CD14-positive monocyte (primary cell): ENCODE measurements around the gene JPT1. TPM values are rescaled to one million over a fixed set of nuclear protein-coding genes. Genes with fewer than 3 reads are reported as not detected.

ENCODE experiments used
- DNase-seq, 3 donors: peaks; one replicate each; pipeline ENCODE4 v3.0.0-alpha.2; 2011 to 2022
- H2AFZ ChIP-seq: 2 replicates; pipeline ENCODE4 v1.6.0; 2012; ENCODE audit warnings: mild to moderate bottlenecking, low read depth, low read length, inconsistent platforms; ENCODE audit not compliant: insufficient read depth, poor library complexity, severe bottlenecking
- H3K27ac ChIP-seq, 2 donors: 1 replicate in 1 of 2; 2 replicates in 1 of 2; pipeline ENCODE4 v1.5.1; 2012 to 2013; ENCODE audit warnings: low read length in 2 of 2, control low read depth in 1 of 2, inconsistent platforms in 1 of 2, low read depth in 1 of 2, mild to moderate bottlenecking in 1 of 2
- H3K27me3 ChIP-seq, 2 donors: one replicate each; pipeline versions ENCODE4 v1.6.0 to v1.6.1; 2011 to 2013; ENCODE audit warnings: low read length in 2 of 2; ENCODE audit not compliant: control insufficient read depth in 2 of 2, insufficient read depth in 2 of 2
- H3K36me3 ChIP-seq, 2 donors: replicated peaks in 1 of 2; 1 replicate in 1 of 2; 2 replicates in 1 of 2; pipeline versions ENCODE4 v1.5.1 to v1.6.1; 2012 to 2013; ENCODE audit warnings: low read length in 2 of 2, control low read depth in 1 of 2, inconsistent platforms in 1 of 2, mild to moderate bottlenecking in 1 of 2; ENCODE audit not compliant: insufficient read depth in 2 of 2, control insufficient read depth in 1 of 2
- H3K4me1 ChIP-seq, 2 donors: 1 replicate in 1 of 2; 2 replicates in 1 of 2; pipeline versions ENCODE4 v1.5.1 to v1.6.1; 2012 to 2013; ENCODE audit warnings: low read length in 2 of 2, control low read depth in 1 of 2, inconsistent platforms in 1 of 2, mild to moderate bottlenecking in 1 of 2, moderate library complexity in 1 of 2; ENCODE audit not compliant: insufficient read depth in 2 of 2, control insufficient read depth in 1 of 2
- H3K4me2 ChIP-seq: replicated peaks from 2 replicates; pipeline ENCODE3; 2012; ENCODE audit warnings: low read length, moderate library complexity, mild to moderate bottlenecking; ENCODE audit not compliant: poor library complexity, severe bottlenecking; ENCODE audit errors: extremely low read depth
- H3K4me3 ChIP-seq, 3 experiments: fragments of 200-600 bp in 1 of 3; sonication (generic) in 1 of 3; replicated peaks in 1 of 3; 1 replicate in 2 of 3; 2 replicates in 1 of 3; pipeline ENCODE4 v1.5.1; 2011 to 2013; ENCODE audit warnings: low read length in 3 of 3, mild to moderate bottlenecking in 3 of 3, control low read depth in 2 of 3, low read depth in 2 of 3, inconsistent platforms in 1 of 3, moderate library complexity in 1 of 3
- H3K79me2 ChIP-seq: 2 replicates; pipeline ENCODE4 v1.6.0; 2012; ENCODE audit warnings: mild to moderate bottlenecking, control low read depth, inconsistent platforms, low read length, moderate library complexity; ENCODE audit not compliant: insufficient read depth
- H3K9ac ChIP-seq: 2 replicates; pipeline ENCODE4 v1.6.0; 2017; ENCODE audit warnings: low read length, mild to moderate bottlenecking; ENCODE audit not compliant: insufficient read depth, poor library complexity, severe bottlenecking
- H3K9me3 ChIP-seq, 2 donors: replicated peaks in 1 of 2; 1 replicate in 1 of 2; 2 replicates in 1 of 2; pipeline versions ENCODE4 v1.5.1 to v1.6.1; 2012 to 2013; ENCODE audit warnings: low read length in 2 of 2, control low read depth in 1 of 2; ENCODE audit not compliant: control insufficient read depth in 1 of 2, insufficient read depth in 1 of 2
- H4K20me1 ChIP-seq: 2 replicates; pipeline ENCODE4 v1.6.0; 2012; ENCODE audit warnings: mild to moderate bottlenecking, low read length, control low read depth, moderate library complexity; ENCODE audit not compliant: insufficient read depth
- H3K27ac Mint-ChIP-seq, 7 donors: one replicate each; pipeline ENCODE4 v1.8.0; 2020; ENCODE audit warnings: mild to moderate bottlenecking in 7 of 7, mixed read lengths in 7 of 7, moderate library complexity in 6 of 7, inconsistent platforms in 2 of 7
- H3K27me3 Mint-ChIP-seq, 3 donors: one replicate each; pipeline ENCODE4 v1.8.0; 2021 to 2022; ENCODE audit warnings: low read depth in 3 of 3, mild to moderate bottlenecking in 3 of 3, mixed read lengths in 3 of 3, moderate library complexity in 3 of 3, inconsistent platforms in 1 of 3
- H3K36me3 Mint-ChIP-seq, 2 donors: one replicate each; pipeline ENCODE4 v1.8.0; 2020; ENCODE audit warnings: mixed read lengths in 2 of 2, inconsistent platforms in 1 of 2, mild to moderate bottlenecking in 1 of 2
- H3K4me1 Mint-ChIP-seq: one replicate; pipeline ENCODE4 v1.8.0; 2020; ENCODE audit warnings: mild to moderate bottlenecking, mixed read lengths
- H3K4me3 Mint-ChIP-seq, 2 donors: one replicate each; pipeline ENCODE4 v1.8.0; 2020; ENCODE audit warnings: mild to moderate bottlenecking in 2 of 2, mixed read lengths in 2 of 2, moderate library complexity in 1 of 2
- H3K9me3 Mint-ChIP-seq, 7 donors: one replicate each; pipeline ENCODE4 v1.8.0; 2020 to 2022; ENCODE audit warnings: mixed read lengths in 7 of 7, mild to moderate bottlenecking in 6 of 7, moderate library complexity in 6 of 7, inconsistent platforms in 2 of 7
- WGBS: methylation state at CpG from one replicate; pipeline ENCODE4 v1.1.5; 2013; ENCODE audit warnings: missing lambda C conversion rate; ENCODE audit not compliant: insufficient coverage; 5-methylcytosine and 5-hydroxymethylcytosine counted together
- intact Hi-C, 2 donors: fragments of 100-400 bp; cut with micrococcal nuclease; formaldehyde crosslinking; loops; one replicate each; pipeline versions ENCODE4 v1.15.0 to v1.15.1; 2023
- polyA plus RNA-seq, 3 donors: library from polyadenylated mRNA; depleted of rRNA in 1 of 3; unstranded in 2 of 3; stranded (reverse) in 1 of 3; fragments of 300-500 nt in 2 of 3; fragments of >200 nt in 1 of 3; fragmentation: Illumina TruSeq in 2 of 3; gene quantifications; 1 replicate in 2 of 3; 2 replicates in 1 of 3; pipeline ENCODE4 v1.2.3, GENCODE V29; 2012 to 2021
- TF ChIP-seq, protein P1 (sequence below): fragments of 200-600 bp; IDR thresholded peaks from one replicate; pipeline ENCODE4 v1.8.0; 2022; ENCODE audit warnings: antibody characterized with exemption, mild to moderate bottlenecking

The JPT1 gene
- polyA plus RNA-seq, 3 donors, result 79.7 to 181 (median 156) TPM

DNA sequence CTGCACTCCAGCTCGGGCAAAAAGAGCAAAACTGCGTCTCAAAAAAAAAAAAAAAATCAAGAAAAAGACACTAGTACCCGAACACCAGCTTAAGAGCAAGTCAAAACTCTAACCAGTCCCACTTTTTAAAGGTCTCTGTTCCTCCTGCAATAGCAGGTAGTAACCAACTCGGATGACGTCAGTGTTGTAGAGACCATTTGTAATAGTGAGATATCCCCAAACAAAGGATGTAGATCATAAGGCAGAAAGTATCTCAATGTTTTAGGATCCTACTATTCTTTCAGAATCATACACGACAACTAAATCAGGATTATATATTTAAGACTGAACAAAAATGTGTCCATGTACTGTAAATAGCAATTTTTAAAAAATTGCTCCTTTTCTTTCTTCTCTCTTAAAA, 2.4 kb downstream of the JPT1 start:
- Mint-ChIP-seq H3K36me3 (peaks cover 11 to 18% of the 10 kb centered on the region in 2 donors), H3K27ac (peak overlapping the region in 1 of 7 donors; percentile 63), H3K9me3 (peaks cover 0 to 3% (median 0%) of the 10 kb centered on the region in 7 donors), H3K27me3 (peaks cover 0 to 2% (median 0%) of the 10 kb centered on the region in 3 donors), H3K4me3 (no peak overlapping the region), H3K4me1 (peaks cover 44% of the 10 kb centered on the region)
- intact Hi-C loops, result loop anchor here in 1 of 2 donors (5.0 kb wide), 1 partner anchor 40 kb away; no protein-coding TSS in a partner anchor
- H3K36me3 ChIP-seq, result peaks cover 0 to 3% of the 10 kb centered on the region in 2 donors
- H3K27ac ChIP-seq, result no peak overlapping the region
- H3K4me3 ChIP-seq, result no peak overlapping the region
- H2AFZ ChIP-seq, result no peak overlapping the region
- WGBS, result 100% methylated on average over 1 of the region's 6 CpGs
- DNase-seq, result no peak
- H3K4me1 ChIP-seq, result peaks cover 35 to 45% of the 10 kb centered on the region in 2 donors
- TF ChIP-seq, protein P1, sequence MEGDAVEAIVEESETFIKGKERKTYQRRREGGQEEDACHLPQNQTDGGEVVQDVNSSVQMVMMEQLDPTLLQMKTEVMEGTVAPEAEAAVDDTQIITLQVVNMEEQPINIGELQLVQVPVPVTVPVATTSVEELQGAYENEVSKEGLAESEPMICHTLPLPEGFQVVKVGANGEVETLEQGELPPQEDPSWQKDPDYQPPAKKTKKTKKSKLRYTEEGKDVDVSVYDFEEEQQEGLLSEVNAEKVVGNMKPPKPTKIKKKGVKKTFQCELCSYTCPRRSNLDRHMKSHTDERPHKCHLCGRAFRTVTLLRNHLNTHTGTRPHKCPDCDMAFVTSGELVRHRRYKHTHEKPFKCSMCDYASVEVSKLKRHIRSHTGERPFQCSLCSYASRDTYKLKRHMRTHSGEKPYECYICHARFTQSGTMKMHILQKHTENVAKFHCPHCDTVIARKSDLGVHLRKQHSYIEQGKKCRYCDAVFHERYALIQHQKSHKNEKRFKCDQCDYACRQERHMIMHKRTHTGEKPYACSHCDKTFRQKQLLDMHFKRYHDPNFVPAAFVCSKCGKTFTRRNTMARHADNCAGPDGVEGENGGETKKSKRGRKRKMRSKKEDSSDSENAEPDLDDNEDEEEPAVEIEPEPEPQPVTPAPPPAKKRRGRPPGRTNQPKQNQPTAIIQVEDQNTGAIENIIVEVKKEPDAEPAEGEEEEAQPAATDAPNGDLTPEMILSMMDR, result no peak
- no peak overlapping the region for H3K4me2 ChIP-seq
- no peak overlapping the region for H3K9ac ChIP-seq
- no peaks in the 10 kb centered on the region for H3K27me3 ChIP-seq
- H3K79me2 ChIP-seq, result peaks cover 70% of the 10 kb centered on the region
- H4K20me1 ChIP-seq, result peaks cover 19% of the 10 kb centered on the region
- no peaks in the 10 kb centered on the region for H3K9me3 ChIP-seq

- peak; percentile 27 to 55 (median 42) for DNase-seq
- peak overlapping the region; percentile 73 to 78 for H3K27ac ChIP-seq
- peak overlapping the region; percentile 40 for H3K4me2 ChIP-seq
- peaks cover 0 to 2% (median 0%) of the 10 kb centered on the region in 7 donors for H3K9me3 Mint-ChIP-seq
- intact Hi-C loops, result no loop called here
- peaks cover 70% of the 10 kb centered on the region for H3K79me2 ChIP-seq
- H3K9me3 ChIP-seq, result no peaks in the 10 kb centered on the region
- TF ChIP-seq, protein P1, result no peak
- peak overlapping the region; percentile 86 to 97 (median 94) for H3K27ac Mint-ChIP-seq
- peaks cover 42 to 58% of the 10 kb centered on the region in 2 donors for H3K36me3 Mint-ChIP-seq
- no peak overlapping the region for H2AFZ ChIP-seq
- peaks cover 46% of the 10 kb centered on the region for H3K4me1 Mint-ChIP-seq
- H3K4me3 Mint-ChIP-seq, result peak overlapping the region; percentile 43 to 81
- WGBS, result 100% methylated on average over 2 of the region's 6 CpGs
- peak overlapping the region; percentile 5 for H3K9ac ChIP-seq
- peaks cover 26 to 42% of the 10 kb centered on the region in 2 donors for H3K36me3 ChIP-seq
- H3K4me1 ChIP-seq, result peaks cover 38 to 44% of the 10 kb centered on the region in 2 donors
- H3K4me3 ChIP-seq, result peak overlapping the region in 1 of 3 experiments; percentile 37
- no peaks in the 10 kb centered on the region for H3K27me3 Mint-ChIP-seq
- peaks cover 10% of the 10 kb centered on the region for H4K20me1 ChIP-seq
- H3K27me3 ChIP-seq, result no peaks in the 10 kb centered on the region
Measured at GRCh38 chr17:75147878-75148546, 6.3 kb downstream of the JPT1 start.
